Naive thymus-derived CD4-positive, alpha-beta T cell (primary cell): ENCODE measurements around the gene GOLGA6L9. TPM values are rescaled to one million over a fixed set of nuclear protein-coding genes. Genes with fewer than 3 reads are reported as not detected.
A peak's percentile ranks its signal among the peaks of the same experiment; 100 is the strongest.
"Not testable (repeated sequence)": the region's sequence is repeated elsewhere in the genome, so short reads cannot be mapped to it uniquely, and the experiment has no call there.

ENCODE experiments used
- ATAC-seq: fragments of 150-1000 bp; cut with Tn5 transposase; 2 replicates; pipeline ENCODE4 v1.10.0; 2021; ENCODE audit warnings: mild to moderate bottlenecking, moderate library complexity
- CTCF ChIA-PET: fragments of 350-600 bp; sonication (Branson Sonifier 250); formaldehyde crosslinking; loops from one replicate; lab custom pipeline; 2021; ENCODE audit warnings: antibody characterized with exemption; lab: Charles Lee
- POLR2A ChIA-PET: fragments of 350-600 bp; sonication (Branson Sonifier 250); formaldehyde crosslinking; loops from one replicate; lab custom pipeline; 2021; ENCODE audit warnings: antibody characterized with exemption, inconsistent platforms; lab: Charles Lee
- DNase-seq, 9 donors: peaks; one replicate each; pipeline versions ENCODE4 v3.0.0 to v3.0.0-alpha.2; 2020 to 2022; ENCODE audit warnings: mixed read lengths in 1 of 9
- H3K27ac ChIP-seq: one replicate; pipeline ENCODE4 v1.7.0; 2013; ENCODE audit warnings: mild to moderate bottlenecking, low read depth, low read length, moderate library complexity
- H3K27me3 ChIP-seq, 2 donors: one replicate each; pipeline ENCODE4 v1.7.0; 2013; ENCODE audit warnings: low read length in 2 of 2, mild to moderate bottlenecking in 2 of 2, moderate library complexity in 2 of 2; ENCODE audit not compliant: control insufficient read depth in 2 of 2, insufficient read depth in 2 of 2
- H3K36me3 ChIP-seq, 3 experiments: 1 replicate in 2 of 3; 2 replicates in 1 of 3; pipeline ENCODE4 v1.7.0; 2013; ENCODE audit warnings: low read length in 3 of 3, mild to moderate bottlenecking in 3 of 3, moderate library complexity in 1 of 3; ENCODE audit not compliant: insufficient read depth in 3 of 3, control insufficient read depth in 2 of 3
- H3K4me1 ChIP-seq, 2 donors: one replicate each; pipeline ENCODE4 v1.7.0; 2013; ENCODE audit warnings: low read length in 2 of 2, mild to moderate bottlenecking in 2 of 2, moderate library complexity in 1 of 2; ENCODE audit not compliant: control insufficient read depth in 2 of 2, insufficient read depth in 2 of 2
- H3K4me3 ChIP-seq: 2 replicates; pipeline ENCODE4 v1.7.0; 2013; ENCODE audit warnings: mild to moderate bottlenecking, low read length
- H3K9me3 ChIP-seq, 3 experiments: 1 replicate in 2 of 3; 2 replicates in 1 of 3; pipeline ENCODE4 v1.7.0; 2013; ENCODE audit warnings: low read length in 3 of 3; ENCODE audit not compliant: control insufficient read depth in 2 of 3
- H3K27ac Mint-ChIP-seq, 9 donors: one replicate each; pipeline ENCODE4 v1.8.0; 2020 to 2022; ENCODE audit warnings: mixed read lengths in 9 of 9, mild to moderate bottlenecking in 8 of 9, moderate library complexity in 5 of 9, inconsistent platforms in 2 of 9
- H3K27me3 Mint-ChIP-seq, 5 donors: one replicate each; pipeline ENCODE4 v1.8.0; 2021 to 2022; ENCODE audit warnings: mixed read lengths in 5 of 5, mild to moderate bottlenecking in 1 of 5
- H3K36me3 Mint-ChIP-seq, 5 donors: one replicate each; pipeline ENCODE4 v1.8.0; 2020 to 2022; ENCODE audit warnings: mixed read lengths in 5 of 5, mild to moderate bottlenecking in 3 of 5, inconsistent platforms in 1 of 5
- H3K4me1 Mint-ChIP-seq, 7 donors: one replicate each; pipeline ENCODE4 v1.8.0; 2020 to 2022; ENCODE audit warnings: mixed read lengths in 7 of 7, mild to moderate bottlenecking in 3 of 7, inconsistent platforms in 1 of 7
- H3K4me3 Mint-ChIP-seq, 10 donors: one replicate each; pipeline ENCODE4 v1.8.0; 2020 to 2022; ENCODE audit warnings: mild to moderate bottlenecking in 10 of 10, mixed read lengths in 10 of 10, moderate library complexity in 6 of 10, inconsistent platforms in 2 of 10
- H3K9me3 Mint-ChIP-seq, 11 donors: one replicate each; pipeline ENCODE4 v1.8.0; 2020 to 2022; ENCODE audit warnings: mixed read lengths in 11 of 11, mild to moderate bottlenecking in 4 of 11, inconsistent platforms in 1 of 11, moderate library complexity in 1 of 11
- intact Hi-C, 2 donors: fragments of 100-400 bp; cut with micrococcal nuclease; formaldehyde crosslinking; loops; one replicate each; pipeline ENCODE4 v1.15.1; 2023
- polyA plus RNA-seq, 2 donors: library from polyadenylated mRNA; unstranded; fragments of 300-500 nt; fragmentation: Illumina TruSeq; gene quantifications; one replicate each; pipeline ENCODE4 v1.2.3, GENCODE V29; 2021
- total RNA-seq, 6 experiments: library from RNA in 5 of 6; stranded (reverse) in 5 of 6; gene quantifications; 1 replicate in 5 of 6; 2 replicates in 1 of 6; pipeline ENCODE4 v1.2.3 and lab custom pipeline; 2021 to 2026

Gene GOLGA6L9
- total and polyA plus RNA-seq, 7 experiments from 2014 or later = 0.34 to 4.8 (median 2.7) TPM

- H3K9me3 ChIP-seq = no peaks in the 10 kb centered on the region
- H3K27ac ChIP-seq = no peak overlapping the region
- no peaks in the 10 kb centered on the region for H3K4me1 ChIP-seq
- POLR2A ChIA-PET = no interaction called here
- DNase-seq = no peak
- H3K4me3 ChIP-seq = no peak overlapping the region
- H3K27me3 Mint-ChIP-seq = no peaks in the 10 kb centered on the region
- no peaks in the 10 kb centered on the region for H3K27me3 ChIP-seq
- H3K27ac Mint-ChIP-seq = no peak overlapping the region
- no peak overlapping the region for H3K4me3 Mint-ChIP-seq
- no peak for ATAC-seq
- no peaks in the 10 kb centered on the region for H3K36me3 ChIP-seq
- peaks cover 0 to 20% (median 4%) of the 10 kb centered on the region in 7 donors for H3K4me1 Mint-ChIP-seq
- intact Hi-C loops = no loop called here
- H3K36me3 Mint-ChIP-seq = peaks cover 0 to 4% (median 0%) of the 10 kb centered on the region in 5 donors
- H3K9me3 Mint-ChIP-seq = no peaks in the 10 kb centered on the region
- CTCF ChIA-PET = no interaction called here
These were observed 31.8 kb upstream of the GOLGA6L9 start for GRCh38 chr15:82397817-82398216.

- CTCF ChIA-PET = no interaction called here
- POLR2A ChIA-PET = no interaction called here
- no peak overlapping the region for H3K4me3 ChIP-seq
- H3K36me3 ChIP-seq = no peaks in the 10 kb centered on the region
- no peaks in the 10 kb centered on the region for H3K9me3 ChIP-seq
- intact Hi-C loops = no loop called here
- Mint-ChIP-seq H3K9me3 (no peaks in the 10 kb centered on the region), H3K36me3 (peaks cover 0 to 4% (median 0%) of the 10 kb centered on the region in 5 donors), H3K27ac (peak overlapping the region in 1 of 9 donors; percentile 62), H3K27me3 (no peaks in the 10 kb centered on the region), H3K4me3 (no peak overlapping the region), H3K4me1 (peaks cover 0 to 20% (median 4%) of the 10 kb centered on the region in 7 donors)
- H3K27ac ChIP-seq = no peak overlapping the region
- ATAC-seq (no peak), DNase-seq (no peak)
- no peaks in the 10 kb centered on the region for H3K27me3 ChIP-seq
- no peaks in the 10 kb centered on the region for H3K4me1 ChIP-seq
These were observed 30.8 kb upstream of the GOLGA6L9 start for GRCh38 chr15:82398785-82399184.

GRCh38 chr15:82399366-82400103, 30.1 kb upstream of the GOLGA6L9 start:
- H3K4me1 ChIP-seq, H3K36me3 Mint-ChIP-seq, H3K27ac ChIP-seq, H3K27ac Mint-ChIP-seq, intact Hi-C loops, H3K27me3 Mint-ChIP-seq, ATAC-seq, H3K4me3 Mint-ChIP-seq, CTCF ChIA-PET, H3K4me3 ChIP-seq, H3K9me3 Mint-ChIP-seq, H3K9me3 ChIP-seq, DNase-seq, H3K36me3 ChIP-seq, POLR2A ChIA-PET, H3K27me3 ChIP-seq: not testable (repeated sequence)
- peaks cover 0 to 20% (median 4%) of the 10 kb centered on the region in 7 donors for H3K4me1 Mint-ChIP-seq

GRCh38 chr15:82401918-82402317, 27.7 kb upstream of the GOLGA6L9 start:
- H3K9me3 ChIP-seq, H3K4me3 ChIP-seq, H3K27ac Mint-ChIP-seq, H3K27me3 Mint-ChIP-seq, CTCF ChIA-PET, H3K27ac ChIP-seq, DNase-seq, H3K27me3 ChIP-seq, H3K4me3 Mint-ChIP-seq, H3K9me3 Mint-ChIP-seq, ATAC-seq, H3K36me3 ChIP-seq, intact Hi-C loops, POLR2A ChIA-PET, H3K4me1 ChIP-seq: not testable (repeated sequence)
- H3K36me3 Mint-ChIP-seq = peaks cover 0 to 16% (median 11%) of the 10 kb centered on the region in 5 donors
- peaks cover 6 to 20% (median 11%) of the 10 kb centered on the region in 7 donors for H3K4me1 Mint-ChIP-seq

- peaks cover 0 to 20% (median 11%) of the 10 kb centered on the region in 5 donors for H3K36me3 Mint-ChIP-seq
- POLR2A ChIA-PET = not testable (repeated sequence)
These were observed 27.3 kb upstream of the GOLGA6L9 start for GRCh38 chr15:82402341-82402740.

GRCh38 chr15:82406211-82406610, 23.4 kb upstream of the GOLGA6L9 start:
- H3K9me3 ChIP-seq, H3K27ac ChIP-seq, H3K4me3 ChIP-seq, CTCF ChIA-PET, H3K27me3 Mint-ChIP-seq, H3K27me3 ChIP-seq, intact Hi-C loops, H3K4me3 Mint-ChIP-seq, POLR2A ChIA-PET, H3K4me1 ChIP-seq, H3K36me3 ChIP-seq, ATAC-seq, DNase-seq, H3K9me3 Mint-ChIP-seq, H3K27ac Mint-ChIP-seq: not testable (repeated sequence)
- H3K36me3 Mint-ChIP-seq = peaks cover 0 to 34% (median 11%) of the 10 kb centered on the region in 5 donors
- H3K4me1 Mint-ChIP-seq = peaks cover 4 to 10% (median 6%) of the 10 kb centered on the region in 7 donors

More at GRCh38 chr15:82402341-82402740, 27.3 kb upstream of the GOLGA6L9 start:
- H3K27ac ChIP-seq, H3K27me3 Mint-ChIP-seq, H3K36me3 ChIP-seq, H3K9me3 Mint-ChIP-seq, ATAC-seq, CTCF ChIA-PET, H3K4me1 ChIP-seq, intact Hi-C loops, H3K4me3 Mint-ChIP-seq, H3K9me3 ChIP-seq, H3K27ac Mint-ChIP-seq, H3K4me3 ChIP-seq, H3K27me3 ChIP-seq, DNase-seq: not testable (repeated sequence)
- H3K4me1 Mint-ChIP-seq = peaks cover 6 to 17% (median 8%) of the 10 kb centered on the region in 7 donors

- DNase-seq, H3K27me3 ChIP-seq, intact Hi-C loops, H3K27ac Mint-ChIP-seq, H3K4me3 Mint-ChIP-seq, H3K9me3 ChIP-seq, H3K9me3 Mint-ChIP-seq, CTCF ChIA-PET, H3K27ac ChIP-seq, H3K4me1 ChIP-seq, POLR2A ChIA-PET, ATAC-seq, H3K36me3 ChIP-seq, H3K27me3 Mint-ChIP-seq, H3K4me3 ChIP-seq: not testable (repeated sequence)
- Mint-ChIP-seq H3K36me3 (peaks cover 0 to 27% (median 1%) of the 10 kb centered on the region in 5 donors), H3K4me1 (peaks cover 2 to 12% (median 4%) of the 10 kb centered on the region in 7 donors)
These were observed 19.3 kb upstream of the GOLGA6L9 start for GRCh38 chr15:82410306-82410705.
